IMR-90 (cell line): ENCODE measurements around the gene C2orf49. TPM values are rescaled to one million over a fixed set of nuclear protein-coding genes. Genes with fewer than 3 reads are reported as not detected.

Source experiments
- ATAC-seq: fragments of 200-7000 bp; cut with Tn5 transposase; 2 replicates; pipeline ENCODE4 v1.9.1; 2020; ENCODE audit warnings: low read depth, mild to moderate bottlenecking, moderate library complexity
- BruUV-seq: library from RNA; stranded (reverse); fragments of 400-500 nt; replicated peaks from 2 replicates; lab custom pipeline; 2021; lab: Mats Ljungman, UMichigan
- CTCF ChIA-PET: fragments of 300-600 bp; formaldehyde crosslinking; extraction: SDS; loops from one replicate; lab custom pipeline; 2021; ENCODE audit warnings: antibody characterized with exemption; lab: Yijun Ruan, JAX
- POLR2A ChIA-PET: fragments of 300-600 bp; sonication (Branson Sonifier 250); formaldehyde crosslinking; loops from one replicate; lab custom pipeline; 2022; ENCODE audit warnings: antibody characterized with exemption; ENCODE audit not compliant: unreplicated experiment; lab: Charles Lee
- DNase-seq: peaks from one replicate; pipeline ENCODE4 v3.0.0; 2013
- H2AFZ ChIP-seq: replicated peaks from 2 replicates; pipeline ENCODE3; 2013; ENCODE audit warnings: low read length, mild to moderate bottlenecking; ENCODE audit not compliant: poor library complexity
- H2AK5ac ChIP-seq: 2 replicates; pipeline ENCODE4 v1.6.1; 2013; ENCODE audit warnings: low read depth, low read length, inconsistent platforms
- H2AK9ac ChIP-seq: replicated peaks from 2 replicates; pipeline ENCODE3; 2013; ENCODE audit warnings: mild to moderate bottlenecking, low read depth, low read length, moderate library complexity; ENCODE audit not compliant: poor library complexity
- H2BK120ac ChIP-seq: 2 replicates; pipeline ENCODE4 v1.6.1; 2013; ENCODE audit warnings: low read depth, low read length, inconsistent platforms
- H2BK15ac ChIP-seq: 3 replicates; pipeline ENCODE4 v1.6.1; 2013; ENCODE audit warnings: low read depth, low read length, inconsistent platforms
- H2BK20ac ChIP-seq: 2 replicates; pipeline ENCODE4 v1.6.1; 2013; ENCODE audit warnings: low read depth, mild to moderate bottlenecking, inconsistent platforms, low read length, moderate library complexity
- H2BK5ac ChIP-seq: 2 replicates; pipeline ENCODE4 v1.6.1; 2013; ENCODE audit warnings: mild to moderate bottlenecking, low read depth, low read length, inconsistent platforms; ENCODE audit not compliant: poor library complexity, severe bottlenecking
- H3K14ac ChIP-seq: replicated peaks from 2 replicates; pipeline ENCODE4 v1.6.1; 2013; ENCODE audit warnings: low read depth, low read length, inconsistent platforms
- H3K18ac ChIP-seq: 2 replicates; pipeline ENCODE4 v1.6.1; 2013; ENCODE audit warnings: low read depth, low read length, control low read depth
- H3K23ac ChIP-seq: 2 replicates; pipeline ENCODE4 v1.6.1; 2013; ENCODE audit warnings: low read depth, low read length, inconsistent platforms
- H3K27ac ChIP-seq: 2 replicates; pipeline ENCODE4 v1.5.1; 2013; ENCODE audit warnings: mild to moderate bottlenecking, control low read depth, low read length; ENCODE audit not compliant: insufficient read depth
- H3K27me3 ChIP-seq: 2 replicates; pipeline ENCODE4 v1.6.1; 2013; ENCODE audit warnings: low read length; ENCODE audit not compliant: control insufficient read depth, insufficient read depth
- H3K36me3 ChIP-seq: 2 replicates; pipeline ENCODE4 v1.6.1; 2013; ENCODE audit warnings: low read length, mixed read lengths; ENCODE audit not compliant: control insufficient read depth, insufficient read depth
- H3K4ac ChIP-seq: 2 replicates; pipeline ENCODE4 v1.6.1; 2013; ENCODE audit warnings: low read depth, low read length, inconsistent platforms
- H3K4me1 ChIP-seq: 2 replicates; pipeline ENCODE4 v1.6.1; 2013; ENCODE audit warnings: low read length, mixed read lengths; ENCODE audit not compliant: control insufficient read depth, insufficient read depth
- H3K4me2 ChIP-seq: 2 replicates; pipeline ENCODE4 v1.6.1; 2013; ENCODE audit warnings: low read depth, mild to moderate bottlenecking, control low read depth, low read length, moderate library complexity
- H3K4me3 ChIP-seq: 2 replicates; pipeline ENCODE4 v1.5.1; 2013; ENCODE audit warnings: low read depth, mild to moderate bottlenecking, control low read depth, low read length, moderate library complexity; ENCODE audit not compliant: insufficient read depth
- H3K56ac ChIP-seq: 2 replicates; pipeline ENCODE4 v1.6.1; 2013; ENCODE audit warnings: low read length, inconsistent platforms; ENCODE audit not compliant: insufficient read depth; ENCODE audit errors: extremely low read depth
- H3K79me1 ChIP-seq, 2 experiments: 2 replicates each; pipeline ENCODE4 v1.6.1; 2013; ENCODE audit warnings: low read length in 2 of 2, inconsistent platforms in 1 of 2, low read depth in 1 of 2
- H3K9ac ChIP-seq: 2 replicates; pipeline ENCODE4 v1.6.1; 2013; ENCODE audit warnings: low read depth, low read length, control low read depth
- H3K9me1 ChIP-seq: 2 replicates; pipeline ENCODE4 v1.6.1; 2013; ENCODE audit warnings: low read length, inconsistent platforms; ENCODE audit not compliant: insufficient read depth
- H3K9me3 ChIP-seq: 2 replicates; pipeline ENCODE4 v1.6.1; 2013; ENCODE audit warnings: low read length; ENCODE audit not compliant: control insufficient read depth, insufficient read depth
- H4K20me1 ChIP-seq: 2 replicates; pipeline ENCODE4 v1.6.1; 2013; ENCODE audit warnings: low read length, inconsistent platforms; ENCODE audit not compliant: insufficient read depth
- H4K5ac ChIP-seq: 2 replicates; pipeline ENCODE4 v1.6.1; 2013; ENCODE audit warnings: mild to moderate bottlenecking, low read depth, low read length, control low read depth
- H4K8ac ChIP-seq, 2 experiments: 2 replicates each; pipeline ENCODE4 v1.6.1; 2013; ENCODE audit warnings: low read depth in 2 of 2, low read length in 2 of 2, control low read depth in 1 of 2, inconsistent platforms in 1 of 2
- H4K91ac ChIP-seq: 2 replicates; pipeline ENCODE4 v1.6.1; 2013; ENCODE audit warnings: low read depth, low read length, inconsistent platforms; ENCODE audit not compliant: insufficient read depth
- CHD1 ChIP-seq: IDR thresholded peaks from 2 replicates; pipeline ENCODE4 v1.6.1; 2012; ENCODE audit warnings: low read depth, low read length, improper control_type of control experiment
- ELK1 ChIP-seq: fragments of 150-350 bp; IDR thresholded peaks from 2 replicates; pipeline ENCODE4 v1.6.1; 2016; ENCODE audit warnings: low read depth, mild to moderate bottlenecking, low read length, moderate library complexity, borderline replicate concordance
- FOS ChIP-seq: fragments of 150-350 bp; IDR thresholded peaks from 2 replicates; pipeline ENCODE4 v1.6.1; 2016; ENCODE audit warnings: low read depth, low read length
- MAZ ChIP-seq: IDR thresholded peaks from 2 replicates; pipeline ENCODE4 v1.6.1; 2012; ENCODE audit warnings: low read depth, mild to moderate bottlenecking, low read length, improper control_type of control experiment, moderate library complexity, borderline replicate concordance
- MXI1 ChIP-seq: IDR thresholded peaks from 2 replicates; pipeline ENCODE4 v1.6.1; 2012; ENCODE audit warnings: low read depth, mild to moderate bottlenecking, low read length, moderate library complexity, borderline replicate concordance
- NFE2L2 ChIP-seq: fragments of 150-350 bp; IDR thresholded peaks from 2 replicates; pipeline ENCODE4 v1.6.1; 2016; ENCODE audit warnings: low read depth, mild to moderate bottlenecking, low read length
- POLR2A ChIP-seq: IDR thresholded peaks from 2 replicates; pipeline ENCODE4 v1.6.1; 2012; ENCODE audit warnings: mild to moderate bottlenecking, low read depth, low read length
- RAD21 ChIP-seq: IDR thresholded peaks from 2 replicates; pipeline ENCODE4 v1.6.1; 2012; ENCODE audit warnings: low read length, improper control_type of control experiment
- RFX5 ChIP-seq: IDR thresholded peaks from 2 replicates; pipeline ENCODE4 v1.8.0; 2012; ENCODE audit warnings: low read depth, mild to moderate bottlenecking, low read length, moderate library complexity
- SMC3 ChIP-seq: fragments of 150-350 bp; IDR thresholded peaks from 2 replicates; pipeline ENCODE4 v1.6.1; 2016; ENCODE audit warnings: low read depth, mild to moderate bottlenecking, antibody characterized with exemption, low read length, moderate library complexity
- WGBS, 2 experiments: methylation state at CpG; one replicate each; pipeline versions ENCODE4 v1.1.5 to v1.1.7; 2013; ENCODE audit warnings: missing lambda C conversion rate in 2 of 2; ENCODE audit not compliant: insufficient read length in 1 of 2; ENCODE audit errors: extremely low coverage in 2 of 2; 5-methylcytosine and 5-hydroxymethylcytosine counted together
- dilution Hi-C: fragments of 300-500 bp; cut with HindIII; formaldehyde crosslinking; loops from one replicate; pipeline ENCODE4 v1.14.3; 2018; ENCODE audit warnings: low sequenced_read_pairs; ENCODE audit not compliant: unreplicated experiment
- in situ Hi-C: fragments of 300-500 bp; cut with MboI; formaldehyde crosslinking; loops from 3 replicates; pipeline ENCODE4 v1.14.3; 2019; ENCODE audit warnings: low sequenced_read_pairs, inconsistent platforms, mixed read lengths
- intact Hi-C: fragments of 100-400 bp; cut with micrococcal nuclease; formaldehyde crosslinking; loops from 2 replicates; pipeline ENCODE4 v1.10.0; 2022
- polyA plus RNA-seq, 3 experiments: library from polyadenylated mRNA; depleted of rRNA; stranded (reverse); fragments of >200 nt; gene quantifications; 2 replicates each; pipeline ENCODE4 v1.2.3, GENCODE V29; 2012; ENCODE audit warnings: low replicate concordance in 1 of 3
- total RNA-seq: library from RNA; depleted of rRNA; stranded (reverse); fragments of >200 nt; gene quantifications from 2 replicates; pipeline ENCODE4 v1.2.3, GENCODE V29; 2012
- TF ChIP-seq, protein P1 (sequence below): conservative IDR thresholded peaks from 2 replicates; pipeline ENCODE4 v1.5.1; 2012; ENCODE audit warnings: mild to moderate bottlenecking, low read depth, low read length, improper control_type of control experiment
- TF ChIP-seq, protein P2 (sequence below): fragments of 150-350 bp; IDR thresholded peaks from 2 replicates; pipeline ENCODE4 v1.6.1; 2017; ENCODE audit warnings: mild to moderate bottlenecking, antibody characterized with exemption, low read length, low read depth

The C2orf49 gene
- total and polyA plus RNA-seq, 2 of the 4 experiments (the other 2 are of a cell fraction), result 3.8 to 8.5 TPM

- Histone ChIP-seq H2BK120ac (peak overlapping the region; percentile 64), H3K18ac (peak overlapping the region; percentile 93), H3K36me3 (peaks cover 78% of the 10 kb centered on the region), H4K8ac (peak overlapping the region; percentile 19 to 66; a peak in 3 of 4 replicates), H2AK9ac (no peak overlapping the region), H2BK5ac (peak overlapping the region; percentile 94), H3K4me2 (peak overlapping the region; percentile 10; the same call in 1 of the 2 replicates), H3K9me1 (peaks cover 39% of the 10 kb centered on the region), H3K4me1 (peaks cover 42% of the 10 kb centered on the region), H4K5ac (peak overlapping the region; percentile 81), H3K14ac (peak overlapping the region; percentile 34), H3K9ac (no peak overlapping the region), H3K27me3 (no peaks in the 10 kb centered on the region), H3K4ac (peak overlapping the region; percentile 59), H3K23ac (0 out of 2 replicates have a peak overlapping the region, but pooled peaks have one; percentile 35), H3K9me3 (no peaks in the 10 kb centered on the region), H2AFZ (no peak overlapping the region), H3K56ac (no peak overlapping the region), H2BK20ac (0 out of 2 replicates have a peak overlapping the region, but pooled peaks have one; percentile 23), H2AK5ac (peak overlapping the region; percentile 18; the same call in 1 of the 2 replicates), H3K4me3 (no peak overlapping the region), H3K27ac (peak overlapping the region; percentile 65), H4K91ac (peak overlapping the region; percentile 28; the same call in 1 of the 2 replicates), H2BK15ac (peak overlapping the region; percentile 60; the same call in 1 of the 3 replicates), H3K79me1 (peaks cover 11 to 81% of the 10 kb centered on the region in 2 experiments), H4K20me1 (peaks cover 55% of the 10 kb centered on the region)
- ChIA-PET POLR2A (no interaction called here), CTCF (interaction anchor here (0.6 to 1.3 kb wide), 2 partner anchors 132 to 650 kb away, joined by 3 read pairs; no protein-coding TSS in a partner anchor)
- TF ChIP-seq MXI1, result no peak
- TF ChIP-seq, protein P1, sequence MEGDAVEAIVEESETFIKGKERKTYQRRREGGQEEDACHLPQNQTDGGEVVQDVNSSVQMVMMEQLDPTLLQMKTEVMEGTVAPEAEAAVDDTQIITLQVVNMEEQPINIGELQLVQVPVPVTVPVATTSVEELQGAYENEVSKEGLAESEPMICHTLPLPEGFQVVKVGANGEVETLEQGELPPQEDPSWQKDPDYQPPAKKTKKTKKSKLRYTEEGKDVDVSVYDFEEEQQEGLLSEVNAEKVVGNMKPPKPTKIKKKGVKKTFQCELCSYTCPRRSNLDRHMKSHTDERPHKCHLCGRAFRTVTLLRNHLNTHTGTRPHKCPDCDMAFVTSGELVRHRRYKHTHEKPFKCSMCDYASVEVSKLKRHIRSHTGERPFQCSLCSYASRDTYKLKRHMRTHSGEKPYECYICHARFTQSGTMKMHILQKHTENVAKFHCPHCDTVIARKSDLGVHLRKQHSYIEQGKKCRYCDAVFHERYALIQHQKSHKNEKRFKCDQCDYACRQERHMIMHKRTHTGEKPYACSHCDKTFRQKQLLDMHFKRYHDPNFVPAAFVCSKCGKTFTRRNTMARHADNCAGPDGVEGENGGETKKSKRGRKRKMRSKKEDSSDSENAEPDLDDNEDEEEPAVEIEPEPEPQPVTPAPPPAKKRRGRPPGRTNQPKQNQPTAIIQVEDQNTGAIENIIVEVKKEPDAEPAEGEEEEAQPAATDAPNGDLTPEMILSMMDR, result no peak
- TF ChIP-seq POLR2A, result no peak
- no peak for TF ChIP-seq MAZ
- no peak for TF ChIP-seq SMC3
- TF ChIP-seq ELK1, result no peak
- no peak for TF ChIP-seq NFE2L2
- TF ChIP-seq RFX5, result no peak
- no peak for TF ChIP-seq FOS
- no peak for TF ChIP-seq CHD1
- TF ChIP-seq RAD21, result no peak
- TF ChIP-seq, protein P2, sequence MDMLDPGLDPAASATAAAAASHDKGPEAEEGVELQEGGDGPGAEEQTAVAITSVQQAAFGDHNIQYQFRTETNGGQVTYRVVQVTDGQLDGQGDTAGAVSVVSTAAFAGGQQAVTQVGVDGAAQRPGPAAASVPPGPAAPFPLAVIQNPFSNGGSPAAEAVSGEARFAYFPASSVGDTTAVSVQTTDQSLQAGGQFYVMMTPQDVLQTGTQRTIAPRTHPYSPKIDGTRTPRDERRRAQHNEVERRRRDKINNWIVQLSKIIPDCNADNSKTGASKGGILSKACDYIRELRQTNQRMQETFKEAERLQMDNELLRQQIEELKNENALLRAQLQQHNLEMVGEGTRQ, result no peak
- no peak for ATAC-seq
- WGBS, 2 experiments, result no CpG with 5 or more reads among the region's 4 CpGs
- no peak for DNase-seq
- in situ Hi-C loops (no loop called here), dilution Hi-C loops (no loop called here), intact Hi-C loops (no loop called here)
- no TSS peak for BruUV-seq
Observed at GRCh38 chr2:105387225-105387624, 49.9 kb downstream of the C2orf49 start.
